ENCODE measurements around the gene ABCC5.

Gene ABCC5

GRCh38 chr3:183968666-183969245 is 48.9 kb downstream of the ABCC5 start:
- no peak for DNase-seq

DNA sequence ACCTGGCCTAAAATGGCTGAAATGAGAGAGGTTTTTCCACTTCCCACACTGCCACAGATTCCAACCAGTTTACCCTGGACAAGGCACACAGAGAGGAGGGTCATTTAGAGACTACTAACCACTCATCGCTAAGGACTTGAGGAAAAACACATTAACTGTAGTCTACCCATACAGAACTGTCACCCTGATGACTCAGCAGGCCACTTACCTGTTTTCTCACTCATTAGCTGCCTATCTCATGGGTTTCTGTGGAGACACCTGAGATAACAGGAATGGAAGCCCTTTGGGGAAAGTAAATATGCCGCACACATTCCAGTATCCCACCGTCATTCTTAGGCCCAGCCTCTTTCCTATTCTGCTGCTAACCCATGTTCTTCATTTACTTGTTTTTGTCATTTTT is 50.0 kb downstream of the ABCC5 start:
- DNase-seq: no peak

- no peak for DNase-seq
Observed at GRCh38 chr3:183966361-183966791, 51.3 kb downstream of the ABCC5 start.

DNA sequence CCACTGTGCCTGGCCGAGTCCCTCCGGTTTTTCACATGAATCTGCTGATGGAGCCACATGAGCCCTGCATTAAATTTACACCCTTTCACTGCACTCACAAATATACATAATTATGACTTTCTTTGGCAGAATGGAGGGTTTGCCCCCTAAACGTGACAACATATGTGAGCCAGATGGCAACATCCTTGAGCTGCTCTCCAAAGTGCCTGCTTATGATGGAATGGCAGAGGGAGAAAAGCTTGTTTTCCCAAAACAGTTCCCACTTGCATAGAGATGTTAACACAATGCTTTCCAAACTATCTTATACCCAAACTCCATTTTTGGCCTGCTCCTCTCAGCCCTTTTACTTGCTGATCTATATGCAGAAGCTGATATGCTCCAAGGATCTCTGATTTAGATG is 54.9 kb downstream of the ABCC5 start:
- DNase-seq: no peak

DNA sequence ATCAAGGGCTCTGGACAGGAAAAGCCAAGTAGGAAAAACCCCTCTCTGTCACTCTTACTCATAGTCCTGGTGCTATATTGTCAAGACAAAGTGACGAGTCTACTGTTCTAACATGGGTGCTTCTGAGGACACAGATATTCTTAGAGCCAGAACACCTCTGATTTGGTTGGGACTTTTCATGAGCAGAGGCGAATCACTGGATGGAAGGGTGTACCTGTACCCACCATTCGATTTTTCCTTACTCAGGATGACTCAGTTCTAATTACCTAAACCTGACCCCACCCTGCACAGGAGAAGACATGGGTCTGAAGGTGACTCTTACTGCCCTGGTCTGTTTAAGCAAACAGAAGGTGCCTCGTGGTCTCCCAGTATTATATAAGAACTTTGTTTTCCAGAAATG is 58.5 kb downstream of the ABCC5 start:
- DNase-seq: no peak

- DNase-seq: no peak
Observed at GRCh38 chr3:183958775-183959174, 58.9 kb downstream of the ABCC5 start.

DNA sequence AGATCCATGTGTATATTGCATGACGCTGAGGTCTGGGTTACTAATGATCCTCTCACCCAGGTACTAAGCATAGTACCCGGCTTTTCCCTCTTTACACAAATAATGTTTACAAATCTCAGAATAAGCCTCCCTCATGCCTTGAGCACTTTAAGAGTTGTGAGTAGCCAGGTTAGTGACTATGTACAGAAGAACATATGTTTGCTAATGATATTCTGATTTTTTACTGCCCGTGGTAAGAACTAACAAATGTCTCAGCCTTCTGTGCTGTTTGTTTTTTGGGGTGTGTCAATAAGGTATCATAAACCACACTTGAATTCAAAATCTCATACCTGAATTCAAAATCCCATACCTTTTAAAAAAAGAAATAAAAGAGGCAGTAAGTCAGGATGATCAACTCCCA is 59.5 kb downstream of the ABCC5 start:
- no peak for DNase-seq

DNA sequence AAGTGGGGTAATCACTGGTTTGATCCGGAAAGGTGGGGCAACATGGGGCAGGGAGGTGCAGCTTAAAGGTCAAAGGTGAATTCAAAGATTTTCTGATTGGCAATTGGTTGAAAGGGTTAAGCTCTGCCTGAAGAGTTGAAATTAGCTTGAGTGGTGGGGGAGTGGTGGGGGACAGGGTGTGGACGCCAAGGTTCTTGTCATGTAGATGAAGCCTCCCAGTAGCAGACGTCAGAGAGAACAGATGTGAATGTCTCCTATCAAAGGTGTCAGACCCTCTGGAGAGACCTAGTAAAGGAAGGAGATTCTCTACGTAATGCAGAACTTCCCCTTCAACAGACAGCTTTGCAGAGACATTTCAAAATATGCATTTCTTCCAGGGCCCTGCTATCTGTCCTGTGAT is 62.8 kb downstream of the ABCC5 start:
- DNase-seq: no peak

GRCh38 chr3:183953471-183954070 is 64.1 kb downstream of the ABCC5 start:
- DNase-seq: no peak

GRCh38 chr3:183951459-183951858 is 66.2 kb downstream of the ABCC5 start:
- no peak for DNase-seq

- no peak for DNase-seq
Observed at GRCh38 chr3:183949690-183950089, 68.0 kb downstream of the ABCC5 start.

DNA sequence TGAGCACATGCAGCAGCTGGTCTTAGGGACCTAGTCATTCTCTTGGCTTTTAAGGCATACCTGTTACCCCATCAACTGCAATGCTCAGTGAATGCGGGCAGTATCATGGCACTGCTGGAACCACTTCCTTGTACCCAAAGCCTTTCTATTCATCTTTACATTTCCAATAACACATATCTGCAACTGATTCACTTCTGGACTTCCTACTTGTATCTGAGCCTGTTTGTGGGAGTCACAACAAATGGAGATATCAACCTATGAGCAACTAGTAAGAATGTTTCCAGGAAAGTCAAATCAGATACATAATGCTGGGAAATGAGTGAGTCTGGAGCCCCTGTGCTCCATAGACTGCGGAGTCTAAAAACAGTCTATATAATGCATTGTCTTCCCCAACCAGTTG is 71.6 kb downstream of the ABCC5 start:
- DNase-seq: no peak

- no peak for DNase-seq
Observed at GRCh38 chr3:183944775-183945174, 72.9 kb downstream of the ABCC5 start.

- DNase-seq: no peak
Observed at GRCh38 chr3:183943739-183944138, 73.9 kb downstream of the ABCC5 start.

GRCh38 chr3:183941216-183941615 is 76.5 kb downstream of the ABCC5 start:
- DNase-seq: no peak

DNA sequence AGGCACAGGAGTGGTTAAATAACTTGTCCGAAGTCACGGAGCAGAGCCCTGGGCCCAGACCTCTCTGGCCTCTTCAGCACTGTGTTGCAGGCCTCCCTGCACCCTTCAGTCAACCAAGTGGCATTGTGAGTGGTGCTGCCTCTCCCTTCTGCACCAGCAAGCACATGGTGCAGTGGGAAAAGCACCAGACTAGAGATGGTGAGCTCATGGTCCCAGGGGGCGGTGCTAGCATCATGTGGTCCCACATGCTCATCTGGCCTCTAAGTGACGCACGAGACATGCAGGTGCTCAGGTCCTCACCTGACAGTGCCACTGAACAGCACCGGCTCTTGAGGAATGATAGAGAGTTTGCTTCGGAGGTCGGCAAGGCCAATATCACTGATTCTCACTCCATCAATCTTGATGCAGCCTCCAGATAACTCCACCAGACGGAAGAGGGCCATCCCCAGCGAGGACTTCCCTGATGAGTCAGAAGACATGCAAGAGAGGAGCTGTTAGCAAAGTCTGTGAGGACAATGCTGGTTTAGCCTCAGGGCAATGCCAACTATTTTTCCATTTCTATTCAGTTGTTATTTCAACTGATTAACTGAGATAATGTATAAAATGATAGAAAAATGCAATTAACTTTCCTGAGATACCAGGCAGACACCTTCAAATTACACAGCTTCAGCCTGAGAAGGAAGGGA is 79.9 kb downstream of the ABCC5 start:
- DNase-seq: no peak

- DNase-seq: no peak
Observed at GRCh38 chr3:183933160-183933559, 84.5 kb downstream of the ABCC5 start.

- no peak for DNase-seq
Observed at GRCh38 chr3:183931881-183932280, 85.8 kb downstream of the ABCC5 start.

GRCh38 chr3:183930086-183930485 is 87.6 kb downstream of the ABCC5 start:
- DNase-seq: no peak

- no peak for DNase-seq
Observed at GRCh38 chr3:183927059-183927458, 90.6 kb downstream of the ABCC5 start.

GRCh38 chr3:183924956-183925355 is 92.7 kb downstream of the ABCC5 start:
- no peak for DNase-seq

- DNase-seq: no peak
Observed at GRCh38 chr3:183924543-183924942, 93.1 kb downstream of the ABCC5 start.

DNA sequence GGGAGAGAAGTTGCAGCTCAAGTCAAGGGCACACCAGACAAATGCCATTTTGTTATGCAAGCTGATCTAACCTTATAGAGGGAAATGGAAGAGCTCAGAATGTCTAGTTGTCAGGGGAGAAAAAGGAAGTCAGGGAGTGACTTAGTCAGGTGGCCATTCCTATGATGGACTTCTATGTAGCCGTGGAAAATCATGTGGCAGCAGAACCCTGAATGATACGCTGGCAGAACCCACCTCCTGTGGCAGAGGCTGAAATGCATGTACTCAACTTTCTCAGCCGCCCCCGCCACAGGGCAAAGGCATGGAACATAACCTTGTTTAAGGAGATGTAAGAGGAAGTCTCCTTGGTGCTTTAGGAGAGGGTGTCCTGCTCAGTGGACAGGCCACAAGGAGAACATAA is 95.3 kb downstream of the ABCC5 start:
- DNase-seq: no peak

- no peak for DNase-seq
Observed at GRCh38 chr3:183921096-183921495, 96.6 kb downstream of the ABCC5 start.

GRCh38 chr3:183920416-183920815 is 97.3 kb downstream of the ABCC5 start:
- no peak for DNase-seq
